OCI-LY3 (cell line): ENCODE data around the gene AVP.

Source experiments
- EZH2phosphoT487 ChIP-seq: fragments of 200-600 bp; shearing (Covaris generic); IDR thresholded peaks from 2 replicates; pipeline ENCODE4 v1.6.1; 2018; ENCODE audit warnings: antibody characterized with exemption, mixed run types, low read depth
- TF ChIP-seq, protein P1 (sequence below): fragments of 200-600, 300-600 bp; sonication (generic); IDR thresholded peaks from 2 replicates; pipeline ENCODE4 v1.5.1; 2014; ENCODE audit warnings: antibody characterized with exemption, low read length, low read depth

- TF ChIP-seq, protein P1, sequence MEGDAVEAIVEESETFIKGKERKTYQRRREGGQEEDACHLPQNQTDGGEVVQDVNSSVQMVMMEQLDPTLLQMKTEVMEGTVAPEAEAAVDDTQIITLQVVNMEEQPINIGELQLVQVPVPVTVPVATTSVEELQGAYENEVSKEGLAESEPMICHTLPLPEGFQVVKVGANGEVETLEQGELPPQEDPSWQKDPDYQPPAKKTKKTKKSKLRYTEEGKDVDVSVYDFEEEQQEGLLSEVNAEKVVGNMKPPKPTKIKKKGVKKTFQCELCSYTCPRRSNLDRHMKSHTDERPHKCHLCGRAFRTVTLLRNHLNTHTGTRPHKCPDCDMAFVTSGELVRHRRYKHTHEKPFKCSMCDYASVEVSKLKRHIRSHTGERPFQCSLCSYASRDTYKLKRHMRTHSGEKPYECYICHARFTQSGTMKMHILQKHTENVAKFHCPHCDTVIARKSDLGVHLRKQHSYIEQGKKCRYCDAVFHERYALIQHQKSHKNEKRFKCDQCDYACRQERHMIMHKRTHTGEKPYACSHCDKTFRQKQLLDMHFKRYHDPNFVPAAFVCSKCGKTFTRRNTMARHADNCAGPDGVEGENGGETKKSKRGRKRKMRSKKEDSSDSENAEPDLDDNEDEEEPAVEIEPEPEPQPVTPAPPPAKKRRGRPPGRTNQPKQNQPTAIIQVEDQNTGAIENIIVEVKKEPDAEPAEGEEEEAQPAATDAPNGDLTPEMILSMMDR = no peak
- no peak for TF ChIP-seq EZH2phosphoT487
Observed at GRCh38 chr20:3107464-3108025, 23.0 kb upstream of the AVP start.
